ENCODE data around the gene USP24.

- no peak for TF ChIP-seq CTCF (IDR thresholded peaks at IDR 0.05)
- TF ChIP-seq POLR2A (IDR thresholded peaks at IDR 0.05): no peak
These were observed 10.2 kb downstream of the USP24 start for GRCh38 chr1:55204997-55205396.

Data from lower leg skin (tissue), 3 donors.